Measurements from ENCODE around the gene REEP3.
"Not testable (repeated sequence)": the region's sequence is repeated elsewhere in the genome, so short reads cannot be mapped to it uniquely, and the experiment has no call there.

Gene REEP3

GRCh38 chr10:63520500-63521415 is at the start of gene REEP3:
Gene REEP3 (plus strand): TSS chr10:63521401. CDS start chr10:63521546, 145 bp downstream.
- DNase-seq, result no peak

- DNase-seq, result no peak
Observed at GRCh38 chr10:63474488-63474887, 46.7 kb upstream of the REEP3 start.

- no peak for DNase-seq
Observed at GRCh38 chr10:63477927-63478326, 43.3 kb upstream of the REEP3 start.

GRCh38 chr10:63478564-63478963 is 42.6 kb upstream of the REEP3 start:
- DNase-seq, result no peak

GRCh38 chr10:63480237-63480636 is 41.0 kb upstream of the REEP3 start:
- DNase-seq, result no peak

GRCh38 chr10:63481815-63482421 is 39.3 kb upstream of the REEP3 start:
- DNase-seq, result no peak

- DNase-seq, result no peak
Observed at GRCh38 chr10:63483983-63484382, 37.2 kb upstream of the REEP3 start.

- no peak for DNase-seq
Observed at GRCh38 chr10:63487990-63488389, 33.2 kb upstream of the REEP3 start.

GRCh38 chr10:63489838-63490237 is 31.4 kb upstream of the REEP3 start:
- DNase-seq, result no peak

GRCh38 chr10:63491588-63492316 is 29.4 kb upstream of the REEP3 start:
- no peak for DNase-seq

- DNase-seq, result not testable (repeated sequence)
Observed at GRCh38 chr10:63492317-63492690, 28.9 kb upstream of the REEP3 start.

- DNase-seq, result no peak
Observed at GRCh38 chr10:63493004-63493403, 28.2 kb upstream of the REEP3 start.

- DNase-seq, result no peak
Observed at GRCh38 chr10:63494951-63495350, 26.2 kb upstream of the REEP3 start.

GRCh38 chr10:63496561-63496960 is 24.6 kb upstream of the REEP3 start:
- DNase-seq, result no peak

GRCh38 chr10:63497321-63497720 is 23.9 kb upstream of the REEP3 start:
- DNase-seq, result no peak

GRCh38 chr10:63498665-63499064 is 22.5 kb upstream of the REEP3 start:
- DNase-seq, result no peak

- not testable (repeated sequence) for DNase-seq
Observed at GRCh38 chr10:63500551-63500950, 20.6 kb upstream of the REEP3 start.

- DNase-seq, result no peak
Observed at GRCh38 chr10:63501954-63502353, 19.2 kb upstream of the REEP3 start.

- DNase-seq, result no peak
Observed at GRCh38 chr10:63502832-63503231, 18.4 kb upstream of the REEP3 start.

GRCh38 chr10:63503395-63503794 is 17.8 kb upstream of the REEP3 start:
- no peak for DNase-seq

GRCh38 chr10:63504145-63504881 is 16.9 kb upstream of the REEP3 start:
- DNase-seq, result no peak

GRCh38 chr10:63505562-63505961 is 15.6 kb upstream of the REEP3 start:
- DNase-seq, result no peak

GRCh38 chr10:63506554-63506953 is 14.6 kb upstream of the REEP3 start:
- no peak for DNase-seq

Data from NCI-H1048 (cell line).